ENCODE measurements around the gene CCND1. TPM values are rescaled to one million over a fixed set of nuclear protein-coding genes. Genes with fewer than 3 reads are reported as not detected.

The CCND1 gene
- total RNA-seq, 1 donor from 2014 or later: 10.5 TPM

DNA sequence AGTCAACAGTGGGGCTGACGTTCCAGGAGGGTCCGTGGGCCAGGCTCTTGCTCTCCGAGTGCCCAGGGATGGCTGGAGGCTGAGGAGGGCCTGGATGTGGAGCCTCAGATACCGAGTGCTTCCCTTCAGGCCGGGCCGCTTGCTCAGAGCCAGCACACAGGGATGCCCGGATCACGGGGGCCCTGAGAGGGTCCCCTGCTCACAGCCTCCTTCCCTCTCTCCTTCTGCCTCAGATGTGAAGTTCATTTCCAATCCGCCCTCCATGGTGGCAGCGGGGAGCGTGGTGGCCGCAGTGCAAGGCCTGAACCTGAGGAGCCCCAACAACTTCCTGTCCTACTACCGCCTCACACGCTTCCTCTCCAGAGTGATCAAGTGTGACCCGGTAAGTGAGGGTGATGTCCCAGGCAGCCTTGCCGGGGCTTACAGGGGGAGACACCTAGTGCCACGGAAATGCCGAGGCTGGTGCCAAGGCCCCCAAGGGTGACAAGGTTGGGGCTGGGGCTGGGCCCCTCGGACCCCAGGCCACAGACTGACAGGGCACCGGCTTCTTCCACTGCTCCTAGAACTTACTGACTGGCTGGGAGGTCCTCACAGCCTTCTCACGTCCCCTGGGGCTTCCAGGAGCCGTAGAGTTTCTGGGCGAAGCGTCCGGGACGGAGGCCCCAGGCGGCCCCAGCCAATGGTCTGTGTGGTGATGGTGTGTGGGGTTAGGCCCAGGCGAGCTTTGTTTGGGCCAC is 7.0 kb downstream of the CCND1 start:
- DNase-seq (no peak), ATAC-seq (ENCODE audit: low read depth) (no peak)
- Mint-ChIP-seq H3K27me3 (no peaks in the 10 kb centered on the region), H3K36me3 (ENCODE audit: low read depth) (peaks cover 21% of the 10 kb centered on the region), H3K9me3 (no peaks in the 10 kb centered on the region), H3K4me1 (peaks cover 9% of the 10 kb centered on the region), H3K27ac (no peak overlapping the region), H3K4me3 (no peak overlapping the region)
- intact Hi-C loops (cut with micrococcal nuclease): loop anchor here (10.0 kb wide), 1 partner anchor 893 kb away; the partner anchor contains the start of gene TESMIN
- POLR2A ChIA-PET: no interaction called here
- CTCF ChIA-PET: no interaction called here
- TF ChIP-seq, protein P1, sequence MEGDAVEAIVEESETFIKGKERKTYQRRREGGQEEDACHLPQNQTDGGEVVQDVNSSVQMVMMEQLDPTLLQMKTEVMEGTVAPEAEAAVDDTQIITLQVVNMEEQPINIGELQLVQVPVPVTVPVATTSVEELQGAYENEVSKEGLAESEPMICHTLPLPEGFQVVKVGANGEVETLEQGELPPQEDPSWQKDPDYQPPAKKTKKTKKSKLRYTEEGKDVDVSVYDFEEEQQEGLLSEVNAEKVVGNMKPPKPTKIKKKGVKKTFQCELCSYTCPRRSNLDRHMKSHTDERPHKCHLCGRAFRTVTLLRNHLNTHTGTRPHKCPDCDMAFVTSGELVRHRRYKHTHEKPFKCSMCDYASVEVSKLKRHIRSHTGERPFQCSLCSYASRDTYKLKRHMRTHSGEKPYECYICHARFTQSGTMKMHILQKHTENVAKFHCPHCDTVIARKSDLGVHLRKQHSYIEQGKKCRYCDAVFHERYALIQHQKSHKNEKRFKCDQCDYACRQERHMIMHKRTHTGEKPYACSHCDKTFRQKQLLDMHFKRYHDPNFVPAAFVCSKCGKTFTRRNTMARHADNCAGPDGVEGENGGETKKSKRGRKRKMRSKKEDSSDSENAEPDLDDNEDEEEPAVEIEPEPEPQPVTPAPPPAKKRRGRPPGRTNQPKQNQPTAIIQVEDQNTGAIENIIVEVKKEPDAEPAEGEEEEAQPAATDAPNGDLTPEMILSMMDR (IDR thresholded peaks at IDR 0.05): no peak

DNA sequence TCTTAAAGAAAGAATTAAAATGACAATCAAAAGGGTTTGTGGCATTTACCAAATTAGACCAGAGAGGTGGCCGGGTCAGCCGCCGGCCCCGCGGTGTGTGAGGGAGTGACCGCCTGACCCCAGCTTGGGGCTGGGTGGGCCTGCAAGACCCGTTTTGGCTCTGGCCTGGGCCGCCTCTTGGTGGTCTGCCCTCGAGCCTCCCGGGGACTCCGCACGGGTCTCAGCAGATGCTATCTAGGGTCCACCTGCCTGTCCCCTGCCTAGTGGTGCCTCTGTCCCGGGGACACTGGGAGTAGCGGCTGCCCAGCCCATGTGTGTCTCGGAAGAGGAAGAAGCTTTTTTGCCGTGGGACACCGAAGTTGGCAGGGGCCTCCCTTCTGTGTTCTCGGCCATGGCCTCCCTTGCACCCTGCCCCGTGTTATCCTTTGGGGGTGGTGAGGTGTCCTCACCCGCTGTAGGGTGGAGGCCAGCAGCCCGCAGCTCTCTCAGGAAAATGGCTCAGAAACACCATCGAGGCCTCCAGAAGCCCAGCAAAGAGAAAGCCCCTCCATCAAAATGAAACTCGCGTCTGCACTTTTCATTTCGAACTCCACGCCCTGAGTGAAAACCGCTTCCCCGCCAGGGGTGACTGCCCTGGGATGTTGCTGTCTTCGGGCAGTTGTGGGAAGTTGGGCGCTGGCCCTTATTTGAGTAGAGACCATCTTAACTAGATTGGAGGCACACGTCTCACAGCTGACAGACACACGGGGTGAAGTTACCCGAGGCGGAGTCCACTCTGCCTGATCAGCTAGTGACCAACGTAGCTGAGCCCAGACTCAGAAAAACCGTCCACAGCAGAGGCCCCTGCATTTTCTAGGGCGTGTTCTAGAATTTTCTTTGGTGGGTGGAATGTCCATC is 8.0 kb downstream of the CCND1 start:
- TF ChIP-seq, protein P1 (IDR thresholded peaks at IDR 0.05): no peak
- ChIA-PET POLR2A (no interaction called here), CTCF (no interaction called here)
- H3K4me1 Mint-ChIP-seq: peaks cover 7% of the 10 kb centered on the region
- ATAC-seq (ENCODE audit: low read depth): no peak
- peaks cover 26% of the 10 kb centered on the region for H3K36me3 Mint-ChIP-seq (ENCODE audit: low read depth)
- H3K27me3 Mint-ChIP-seq: no peaks in the 10 kb centered on the region
- intact Hi-C loops (cut with micrococcal nuclease): loop anchor here (10.0 kb wide), 1 partner anchor 894 kb away; the partner anchor contains the start of gene TESMIN
- DNase-seq: no peak
- no peak overlapping the region for H3K27ac Mint-ChIP-seq
- H3K4me3 Mint-ChIP-seq: no peak overlapping the region
- no peaks in the 10 kb centered on the region for H3K9me3 Mint-ChIP-seq

DNA sequence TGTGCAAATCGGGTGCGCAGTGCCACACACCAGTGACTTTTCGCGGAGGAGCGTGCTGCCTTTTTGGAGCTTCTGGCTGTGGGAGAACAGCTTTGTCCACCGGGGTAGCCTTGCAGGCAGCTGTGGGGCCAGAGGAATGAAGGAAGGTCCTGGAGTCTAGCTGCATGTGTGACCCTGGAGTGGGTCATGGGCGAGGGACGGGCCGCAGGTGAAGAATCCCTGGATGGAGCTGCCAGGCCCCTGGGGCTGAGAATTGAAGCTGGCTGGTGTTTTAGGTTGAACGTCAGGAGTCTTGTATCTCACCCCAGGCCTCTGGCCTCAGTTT is 8.6 kb downstream of the CCND1 start:
- Mint-ChIP-seq H3K27me3 (no peaks in the 10 kb centered on the region), H3K4me3 (no peak overlapping the region), H3K9me3 (no peaks in the 10 kb centered on the region), H3K36me3 (ENCODE audit: low read depth) (peaks cover 27% of the 10 kb centered on the region), H3K4me1 (peaks cover 7% of the 10 kb centered on the region), H3K27ac (no peak overlapping the region)
- intact Hi-C loops (cut with micrococcal nuclease): loop anchor here (10.0 kb wide), 1 partner anchor 895 kb away; the partner anchor contains the start of gene TESMIN
- DNase-seq: no peak
- ChIA-PET POLR2A (no interaction called here), CTCF (no interaction called here)
- TF ChIP-seq, protein P1 (IDR thresholded peaks at IDR 0.05): no peak
- ATAC-seq (ENCODE audit: low read depth): no peak

DNA sequence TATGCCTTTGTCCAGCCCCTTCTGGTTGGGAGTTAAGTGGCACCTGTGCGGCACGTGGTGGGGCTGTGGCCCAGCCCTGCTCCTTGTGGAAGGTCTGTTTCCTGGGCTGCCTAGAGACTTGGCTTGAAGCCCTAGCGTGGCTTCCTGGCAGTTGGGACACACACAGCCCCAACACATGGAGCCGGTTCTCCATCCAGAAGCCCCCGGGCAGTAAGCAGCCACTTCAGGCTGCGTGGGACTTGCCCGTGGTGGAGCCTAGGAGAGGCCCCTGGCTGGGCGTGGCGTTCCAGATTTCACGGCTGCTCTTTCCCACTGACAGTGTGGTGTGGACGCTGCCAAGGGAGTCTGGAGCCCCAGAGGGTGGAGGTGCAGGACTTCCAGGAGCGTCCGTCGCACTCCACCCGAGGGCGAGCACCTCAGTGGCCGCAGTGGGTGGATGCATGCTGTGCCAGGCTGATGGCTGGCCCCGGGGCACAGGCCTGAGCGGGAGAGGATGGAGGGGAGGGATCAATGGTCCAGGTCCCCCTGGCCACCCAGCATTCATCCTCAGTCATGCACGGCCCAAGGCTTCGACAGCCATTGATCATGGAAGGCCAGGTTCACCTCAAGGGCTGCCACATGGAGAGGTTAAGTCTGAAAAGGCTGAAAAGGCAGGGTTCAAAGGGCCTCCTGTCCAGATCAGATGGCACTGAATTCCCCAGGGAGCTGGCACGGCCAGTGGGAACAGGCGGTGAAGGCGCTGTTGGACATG is 9.3 kb downstream of the CCND1 start:
- ChIA-PET CTCF (no interaction called here), POLR2A (no interaction called here)
- DNase-seq (no peak), ATAC-seq (ENCODE audit: low read depth) (no peak)
- Mint-ChIP-seq H3K4me3 (no peak overlapping the region), H3K36me3 (ENCODE audit: low read depth) (peaks cover 27% of the 10 kb centered on the region), H3K4me1 (peaks cover 7% of the 10 kb centered on the region), H3K27ac (no peak overlapping the region), H3K9me3 (no peaks in the 10 kb centered on the region), H3K27me3 (no peaks in the 10 kb centered on the region)
- intact Hi-C loops (cut with micrococcal nuclease): no loop called here
- TF ChIP-seq, protein P1 (IDR thresholded peaks at IDR 0.05): no peak

Measured in activated B cell treated with CpG ODN at 0.5 μM for 24 hours (primary cell).